BJ (cell line): ENCODE results near the gene FCHO2. TPM values are rescaled to one million over a fixed set of nuclear protein-coding genes. Genes with fewer than 3 reads are reported as not detected.

Experiments used
- CTCF ChIA-PET: fragments of 350-600 bp; formaldehyde crosslinking; extraction: SDS; loops from one replicate; lab custom pipeline; 2021; ENCODE audit warnings: antibody characterized with exemption, inconsistent platforms; lab: Yijun Ruan, JAX
- POLR2A ChIA-PET: fragments of 300-600 bp; sonication (Branson Sonifier 250); formaldehyde crosslinking; extraction: SDS; loops from one replicate; lab custom pipeline; 2021; ENCODE audit warnings: antibody characterized with exemption; lab: Charles Lee
- DNase-seq: peaks from one replicate; pipeline ENCODE4 v3.0.0-alpha.2; 2011; ENCODE audit warnings: low read depth
- H3K27me3 ChIP-seq: 2 replicates; pipeline ENCODE4 v1.6.0; 2011; ENCODE audit warnings: low read length; ENCODE audit not compliant: control insufficient read depth, insufficient read depth
- H3K36me3 ChIP-seq: 2 replicates; pipeline ENCODE4 v1.5.1; 2011; ENCODE audit warnings: low read length; ENCODE audit not compliant: control insufficient read depth, insufficient read depth
- H3K4me3 ChIP-seq: 2 replicates; pipeline ENCODE4 v1.5.1; 2011; ENCODE audit warnings: low read depth, mild to moderate bottlenecking, control low read depth, low read length
- CTCF ChIP-seq: IDR thresholded peaks from 2 replicates; pipeline ENCODE4 v1.5.1; 2011; ENCODE audit warnings: low read depth, mild to moderate bottlenecking, control low read depth, inconsistent platforms, low read length, moderate library complexity; ENCODE audit not compliant: insufficient read depth
- polyA plus RNA-seq: library from polyadenylated mRNA; depleted of rRNA; stranded (reverse); fragments of >200 nt; gene quantifications from 2 replicates; pipeline ENCODE4 v1.2.3, GENCODE V29; 2011

The FCHO2 gene
- polyA plus RNA-seq, 1 experiment = 15.7 TPM

- POLR2A ChIA-PET = no interaction called here
- TF ChIP-seq CTCF = no peak
Observed at GRCh38 chr5:73028991-73029595, 73.3 kb downstream of the FCHO2 start.

GRCh38 chr5:73030531-73030930, 74.7 kb downstream of the FCHO2 start:
- Histone ChIP-seq H3K36me3 (peaks cover 7% of the 10 kb centered on the region), H3K4me3 (no peak overlapping the region), H3K27me3 (no peaks in the 10 kb centered on the region)
- no peak for TF ChIP-seq CTCF
- DNase-seq = no peak
- ChIA-PET POLR2A (interaction anchor here (0.6 kb wide), 1 partner anchor 14 kb away, joined by 3 read pairs; no protein-coding TSS in a partner anchor), CTCF (no interaction called here)

More at GRCh38 chr5:73028991-73029595, 73.3 kb downstream of the FCHO2 start:
- 0 out of 2 replicates have a peak, but pooled peaks cover 3% of the 10 kb centered on the region for H3K36me3 ChIP-seq
- DNase-seq = no peak
- H3K27me3 ChIP-seq = no peaks in the 10 kb centered on the region
- CTCF ChIA-PET = no interaction called here
- no peak overlapping the region for H3K4me3 ChIP-seq

- ChIA-PET POLR2A (interaction anchor here (0.6 kb wide), 1 partner anchor 14 kb away, joined by 3 read pairs; no protein-coding TSS in a partner anchor), CTCF (no interaction called here)
- Histone ChIP-seq H3K36me3 (peaks cover 6% of the 10 kb centered on the region), H3K27me3 (no peaks in the 10 kb centered on the region), H3K4me3 (no peak overlapping the region)
- DNase-seq = peak; percentile 74
- no peak for TF ChIP-seq CTCF
Observed at GRCh38 chr5:73030995-73031394, 75.2 kb downstream of the FCHO2 start.

GRCh38 chr5:73031839-73032238, 76.0 kb downstream of the FCHO2 start:
- Histone ChIP-seq H3K27me3 (no peaks in the 10 kb centered on the region), H3K36me3 (peaks cover 4% of the 10 kb centered on the region), H3K4me3 (no peak overlapping the region)
- ChIA-PET CTCF (no interaction called here), POLR2A (no interaction called here)
- no peak for TF ChIP-seq CTCF
- peak; percentile 35 for DNase-seq

- no peak for TF ChIP-seq CTCF
- no peaks in the 10 kb centered on the region for H3K27me3 ChIP-seq
- no peak overlapping the region for H3K4me3 ChIP-seq
- peaks cover 4% of the 10 kb centered on the region for H3K36me3 ChIP-seq
- no peak for DNase-seq
- ChIA-PET POLR2A (no interaction called here), CTCF (interaction anchor here (1.0 kb wide), 1 partner anchor 419 kb away, joined by 5 read pairs; no protein-coding TSS in a partner anchor)
Observed at GRCh38 chr5:73032635-73033034, 76.8 kb downstream of the FCHO2 start.
